Suppressor macrophage treated with lipopolysaccharide for 4 hours (primary cell): ENCODE results near the gene RECK.
A peak's percentile ranks its signal among the peaks of the same experiment; 100 is the strongest.
"Not testable (repeated sequence)": the region's sequence is repeated elsewhere in the genome, so short reads cannot be mapped to it uniquely, and the experiment has no call there.

Source experiments
- DNase-seq: peaks from one replicate; pipeline ENCODE4 v3.0.0-alpha.2; 2020

The RECK gene

GRCh38 chr9:36074870-36075532 lies 38.3 kb downstream of the RECK start:
- DNase-seq, result peak; percentile 37

GRCh38 chr9:36078051-36078450 lies 41.3 kb downstream of the RECK start:
- DNase-seq, result peak; percentile 37

- no peak for DNase-seq
Observed at GRCh38 chr9:36080519-36080918, 43.8 kb downstream of the RECK start.

- no peak for DNase-seq
Observed at GRCh38 chr9:36082931-36083330, 46.2 kb downstream of the RECK start.

- DNase-seq, result no peak
Observed at GRCh38 chr9:36086442-36086841, 49.7 kb downstream of the RECK start.

- not testable (repeated sequence) for DNase-seq
Observed at GRCh38 chr9:36087054-36087453, 50.3 kb downstream of the RECK start.

- no peak for DNase-seq
Observed at GRCh38 chr9:36088020-36088419, 51.3 kb downstream of the RECK start.

GRCh38 chr9:36091026-36091953 lies 54.6 kb downstream of the RECK start:
- DNase-seq, result peak; percentile 18

- no peak for DNase-seq
Observed at GRCh38 chr9:36092014-36092413, 55.3 kb downstream of the RECK start.

- DNase-seq, result peak; percentile 90
Observed at GRCh38 chr9:36092509-36093215, 55.9 kb downstream of the RECK start.

GRCh38 chr9:36093384-36093783 lies 56.7 kb downstream of the RECK start:
- DNase-seq, result peak; percentile 27

GRCh38 chr9:36099718-36100117 lies 63.0 kb downstream of the RECK start:
- DNase-seq, result no peak

GRCh38 chr9:36100532-36100931 lies 63.8 kb downstream of the RECK start:
- no peak for DNase-seq

GRCh38 chr9:36101916-36102741 lies 65.4 kb downstream of the RECK start:
- DNase-seq, result peak; percentile 40

- peak; percentile 84 for DNase-seq
Observed at GRCh38 chr9:36102742-36103495, 66.2 kb downstream of the RECK start.

- DNase-seq, result no peak
Observed at GRCh38 chr9:36109071-36109470, 72.4 kb downstream of the RECK start.

GRCh38 chr9:36110434-36110833 lies 73.7 kb downstream of the RECK start:
- no peak for DNase-seq

- no peak for DNase-seq
Observed at GRCh38 chr9:36112516-36112915, 75.8 kb downstream of the RECK start.

GRCh38 chr9:36113999-36114398 lies 77.3 kb downstream of the RECK start:
- DNase-seq, result no peak

- DNase-seq, result no peak
Observed at GRCh38 chr9:36116593-36116992, 79.9 kb downstream of the RECK start.

- no peak for DNase-seq
Observed at GRCh38 chr9:36118201-36118600, 81.5 kb downstream of the RECK start.

GRCh38 chr9:36118706-36119105 lies 82.0 kb downstream of the RECK start:
- DNase-seq, result no peak
